Stimulated activated CD8-positive, alpha-beta memory T cell treated with anti-CD3 and anti-CD28 coated beads, Interleukin-4, amount 100 ng/mL, for 24 hours (primary cell): Measurements from ENCODE around the gene RSPH1.

ENCODE experiments used
- DNase-seq: peaks from one replicate; pipeline ENCODE4 v3.0.0-alpha.2; 2020; ENCODE audit warnings: low read depth

The RSPH1 gene

DNA sequence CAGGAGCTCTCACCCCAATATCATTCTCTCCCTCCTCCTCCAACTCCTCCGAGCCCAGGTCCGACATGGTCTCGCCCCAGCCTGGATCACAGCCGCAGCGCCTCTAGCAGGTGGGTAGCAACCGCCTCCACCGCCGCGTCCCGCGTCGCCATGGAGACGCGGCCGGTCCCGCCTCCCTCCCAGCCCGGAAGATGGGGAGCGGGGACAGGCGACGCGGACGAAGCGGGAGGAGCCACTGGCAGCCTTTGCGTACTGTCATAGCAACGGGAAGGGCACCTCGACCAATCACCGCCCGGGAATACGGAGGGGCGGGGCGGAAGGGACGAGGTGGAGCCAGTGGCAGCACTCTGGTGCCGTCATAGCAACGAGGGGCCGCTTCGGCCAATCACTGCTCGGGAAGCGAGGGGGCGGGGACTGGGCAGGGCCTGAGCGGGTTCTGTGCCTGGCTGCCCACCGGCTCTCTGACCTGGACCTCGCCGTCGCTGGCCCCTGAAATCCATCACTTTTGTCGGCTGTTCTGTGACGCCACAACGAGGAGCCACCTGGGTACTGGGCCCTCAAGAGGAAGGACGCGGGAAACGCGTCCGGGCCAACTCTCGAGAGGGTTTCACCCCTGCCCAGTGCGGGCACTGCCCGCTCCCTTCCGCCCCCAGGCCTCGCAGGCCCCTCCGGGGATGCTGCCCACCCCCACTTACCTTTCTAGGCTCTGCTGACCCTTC lies at the start of gene RSPH1:
Gene RSPH1, minus strand, starts transcription at position 105 of the 719 bp plus-strand sequence. Its CDS starts 38 bp downstream, at position 67.
- DNase-seq: peak; percentile 99

DNA sequence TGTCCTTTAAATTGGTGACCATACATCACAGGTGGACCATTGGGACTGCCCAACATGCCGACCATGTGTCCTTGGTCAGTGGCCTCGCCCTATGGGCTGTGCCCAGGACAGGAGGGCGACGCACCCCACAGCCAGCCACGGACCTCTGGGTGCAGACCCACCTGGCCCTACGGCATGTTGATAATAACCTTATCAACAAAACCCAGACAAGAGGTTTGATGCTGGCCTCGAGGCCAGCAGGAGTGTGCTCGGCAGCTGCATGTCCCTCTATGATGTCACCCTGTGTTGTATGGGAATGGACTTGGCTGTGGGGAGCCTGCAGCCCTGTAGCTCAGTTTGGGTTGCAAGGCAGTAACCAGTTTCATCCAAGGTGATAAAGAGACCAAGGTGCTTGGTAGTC lies 49.7 kb upstream of the RSPH1 start:
- DNase-seq: no peak

DNA sequence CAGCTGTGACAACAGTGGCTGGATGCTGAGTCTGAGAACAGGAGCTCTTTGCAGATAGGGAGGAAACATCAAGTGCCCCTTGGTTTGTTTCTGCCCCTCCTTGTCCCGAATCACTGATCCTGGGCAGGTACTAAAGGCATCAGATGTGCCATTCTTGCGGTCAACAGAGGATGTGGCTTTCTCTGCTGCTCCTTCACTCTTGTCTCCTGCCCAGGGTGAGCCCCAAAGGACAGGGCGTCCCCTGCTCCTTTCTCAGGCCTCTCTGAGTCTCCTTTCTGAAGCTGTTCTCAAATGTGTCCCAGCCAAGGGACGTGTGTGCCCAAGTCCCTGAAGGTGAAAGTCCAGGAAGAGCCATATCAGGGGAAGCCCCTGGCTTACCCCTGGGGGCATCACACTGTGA lies 49.3 kb upstream of the RSPH1 start:
- DNase-seq: no peak

DNA sequence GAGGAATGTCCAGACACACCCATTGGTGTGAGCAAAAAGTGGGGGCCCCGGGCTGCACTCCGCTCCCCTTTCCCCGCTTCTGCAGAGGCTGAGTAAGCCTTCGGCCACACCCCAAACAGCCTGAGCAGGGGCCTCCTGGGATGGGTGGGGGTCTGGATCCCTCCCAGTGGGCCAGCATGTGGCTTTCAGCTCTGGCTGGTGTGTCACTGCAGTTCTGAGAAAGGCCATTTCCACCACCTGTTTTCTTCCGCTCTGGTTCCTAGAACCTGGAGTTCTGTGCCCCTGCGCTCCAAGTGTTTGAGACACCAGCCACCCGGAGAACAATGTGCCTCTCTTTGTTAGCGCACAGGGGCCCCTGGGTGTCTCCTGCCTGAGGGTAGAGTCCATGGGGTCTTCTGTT lies 48.5 kb upstream of the RSPH1 start:
- no peak for DNase-seq

DNA sequence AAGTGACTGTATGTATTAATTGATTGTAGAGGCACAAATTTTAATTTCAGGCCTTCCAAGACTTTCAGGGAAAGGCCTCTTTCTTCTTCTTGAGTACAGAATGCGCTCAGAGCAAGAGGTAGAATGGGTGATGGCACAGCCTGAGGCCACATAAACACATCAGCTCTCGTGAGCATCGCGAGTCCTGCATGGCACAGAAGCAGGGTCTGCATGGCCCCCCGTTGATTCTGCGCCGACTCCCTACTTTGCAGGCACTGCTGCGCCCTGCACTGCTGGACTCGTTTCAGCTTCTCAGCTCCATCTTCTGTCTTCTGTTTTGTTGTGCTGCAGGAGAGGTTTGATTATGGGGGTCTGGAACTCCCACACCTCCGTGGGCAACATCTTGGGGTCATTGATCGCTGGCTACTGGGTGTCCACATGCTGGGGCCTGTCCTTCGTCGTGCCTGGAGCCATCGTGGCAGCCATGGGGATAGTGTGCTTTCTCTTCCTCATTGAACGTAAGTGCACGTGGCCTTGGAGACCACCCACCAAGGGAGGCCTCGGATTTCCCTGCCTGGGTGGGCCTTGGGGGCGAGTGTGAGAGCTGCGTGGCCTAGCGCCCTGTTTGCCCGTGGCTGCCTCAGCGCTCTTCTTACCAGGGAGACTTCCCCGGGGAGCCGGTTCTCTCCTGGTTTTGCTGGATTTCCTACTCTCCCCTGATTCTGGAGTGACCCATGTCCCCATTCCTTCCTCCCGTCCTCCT lies 47.3 kb upstream of the RSPH1 start:
- DNase-seq: no peak

DNA sequence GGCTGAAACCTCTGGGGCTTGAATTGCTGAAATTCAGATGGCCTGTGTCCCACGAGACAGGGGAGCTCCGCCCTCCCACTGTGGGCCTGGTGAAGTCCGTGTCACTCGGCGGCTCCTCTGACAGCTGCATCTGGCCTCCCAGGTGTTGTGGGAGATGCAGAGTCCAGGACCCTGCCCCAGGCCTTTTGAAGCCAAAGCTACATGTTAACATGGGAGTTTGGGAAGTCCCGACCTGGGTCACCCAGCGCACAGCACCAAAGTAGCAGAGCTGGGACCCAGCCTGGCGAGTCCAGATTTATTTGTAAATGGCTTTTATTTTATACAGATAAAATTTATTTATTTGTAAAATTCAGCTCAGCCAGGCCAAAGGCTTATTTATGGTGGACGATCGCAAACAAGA lies 46.6 kb upstream of the RSPH1 start:
- no peak for DNase-seq

DNA sequence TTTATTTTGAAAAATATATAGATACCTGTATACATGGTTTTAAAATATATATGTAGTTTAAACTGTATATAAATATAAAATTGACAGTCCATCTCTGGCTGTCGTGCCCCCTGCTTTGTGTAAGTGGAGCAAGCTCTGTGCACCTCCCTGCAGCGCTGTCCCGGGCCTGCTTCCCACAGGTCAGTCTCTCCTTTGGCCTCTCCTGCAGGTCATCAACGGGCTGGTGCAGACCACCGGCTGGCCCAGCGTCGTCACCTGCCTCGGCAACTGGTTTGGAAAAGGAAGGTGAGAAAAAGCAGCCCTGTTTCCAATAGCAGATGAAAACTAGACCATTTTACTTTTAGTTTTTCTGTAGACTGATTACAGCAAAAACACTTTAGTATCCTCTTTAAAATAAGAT lies 46.2 kb upstream of the RSPH1 start:
- no peak for DNase-seq

DNA sequence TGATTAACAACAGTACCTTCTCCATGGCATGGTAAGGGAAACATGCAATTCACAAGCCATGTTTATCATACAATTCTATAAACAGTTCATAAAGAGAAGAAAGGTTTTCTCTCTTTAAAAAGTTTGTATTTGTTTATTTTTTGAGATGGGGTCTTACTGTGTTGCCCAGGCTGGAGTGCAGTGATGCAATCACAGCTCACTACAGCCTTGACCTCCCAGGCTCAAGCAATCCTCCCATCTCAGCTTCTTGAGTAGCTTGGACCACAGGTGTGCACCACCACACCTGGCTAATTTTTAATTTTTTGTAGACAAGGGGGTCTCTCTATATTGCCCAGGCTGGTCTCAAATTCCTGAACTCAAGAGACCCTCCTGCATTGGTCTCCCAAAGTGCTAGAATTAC lies 45.6 kb upstream of the RSPH1 start:
- no peak for DNase-seq

DNA sequence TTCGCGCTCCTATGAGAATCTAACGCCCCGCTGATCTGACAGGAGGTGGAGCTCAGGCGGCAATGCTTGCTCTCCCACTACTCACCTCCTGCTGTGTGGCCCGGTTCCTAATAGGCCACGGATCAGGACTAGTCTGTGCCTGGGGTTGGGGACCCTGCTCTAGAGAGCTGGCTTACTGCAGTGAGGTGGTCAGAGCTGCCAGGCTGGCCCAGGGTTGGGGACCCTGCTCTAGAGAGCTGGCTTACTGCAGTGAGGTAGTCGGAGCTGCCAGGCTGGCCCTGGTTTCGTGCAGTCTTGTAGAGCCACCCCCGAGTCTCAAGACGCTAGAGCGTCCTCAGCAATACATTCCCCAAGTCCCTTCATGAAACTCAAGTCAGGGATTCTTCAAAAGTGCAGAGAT lies 45.1 kb upstream of the RSPH1 start:
- no peak for DNase-seq

DNA sequence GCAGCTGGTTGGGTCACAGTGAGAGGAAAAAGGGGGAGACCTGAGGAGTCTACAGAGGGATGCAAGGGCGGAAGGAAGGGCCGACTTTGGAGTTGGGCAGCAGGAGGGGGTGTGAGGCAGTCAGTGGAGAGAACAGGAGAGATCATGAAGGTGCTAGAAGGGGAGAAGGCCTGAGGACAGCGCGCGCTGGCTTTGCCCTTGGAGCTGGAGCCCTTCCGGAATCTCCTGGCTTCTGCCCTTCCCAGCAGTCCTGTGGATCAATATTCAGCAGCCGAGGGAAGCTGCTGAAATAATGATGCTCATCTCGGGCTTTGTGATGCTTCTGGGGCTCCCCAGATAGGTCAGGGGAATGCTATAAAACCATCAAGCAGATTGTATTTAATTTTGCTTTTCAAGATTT lies 44.4 kb upstream of the RSPH1 start:
- DNase-seq: no peak

DNA sequence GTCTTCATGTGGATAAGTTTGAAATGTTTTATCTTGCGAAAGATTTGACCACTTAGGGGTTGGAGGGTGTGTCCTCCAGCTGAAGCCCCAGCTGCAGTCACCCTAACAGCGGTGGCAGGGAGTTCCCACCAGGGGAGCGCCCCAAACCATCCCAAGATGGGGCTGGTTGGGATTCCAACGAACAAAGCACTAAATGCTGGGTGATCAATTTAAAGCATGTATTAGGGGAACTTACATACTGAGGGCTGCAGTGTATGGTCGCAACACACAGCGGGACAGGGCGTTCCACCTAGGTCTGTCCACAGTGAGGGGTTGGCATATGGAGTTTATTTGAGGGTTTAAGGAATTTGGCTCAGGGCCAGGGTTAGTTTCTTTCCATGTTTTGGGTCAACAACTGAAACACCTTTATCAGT lies 43.9 kb upstream of the RSPH1 start:
- no peak for DNase-seq

DNA sequence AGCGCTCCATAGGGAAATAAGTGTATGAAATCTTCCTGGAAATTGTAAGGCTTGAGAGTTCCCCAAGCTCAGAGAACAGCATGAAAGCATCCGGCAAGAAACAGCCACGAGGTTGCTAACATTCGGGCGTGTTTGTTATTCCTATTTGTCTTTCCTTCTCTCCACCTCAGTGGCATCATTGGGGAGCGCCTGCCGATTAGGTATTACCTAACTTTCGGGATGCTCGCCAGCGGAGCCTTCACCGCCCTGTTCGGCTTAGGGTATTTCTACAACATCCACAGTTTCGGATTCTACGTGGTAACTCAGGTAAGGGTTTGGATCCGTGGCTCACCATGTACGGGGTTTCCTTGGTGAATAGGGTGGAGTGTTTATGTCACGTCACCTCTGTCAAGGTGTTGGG lies 43.3 kb upstream of the RSPH1 start:
- DNase-seq: no peak

DNA sequence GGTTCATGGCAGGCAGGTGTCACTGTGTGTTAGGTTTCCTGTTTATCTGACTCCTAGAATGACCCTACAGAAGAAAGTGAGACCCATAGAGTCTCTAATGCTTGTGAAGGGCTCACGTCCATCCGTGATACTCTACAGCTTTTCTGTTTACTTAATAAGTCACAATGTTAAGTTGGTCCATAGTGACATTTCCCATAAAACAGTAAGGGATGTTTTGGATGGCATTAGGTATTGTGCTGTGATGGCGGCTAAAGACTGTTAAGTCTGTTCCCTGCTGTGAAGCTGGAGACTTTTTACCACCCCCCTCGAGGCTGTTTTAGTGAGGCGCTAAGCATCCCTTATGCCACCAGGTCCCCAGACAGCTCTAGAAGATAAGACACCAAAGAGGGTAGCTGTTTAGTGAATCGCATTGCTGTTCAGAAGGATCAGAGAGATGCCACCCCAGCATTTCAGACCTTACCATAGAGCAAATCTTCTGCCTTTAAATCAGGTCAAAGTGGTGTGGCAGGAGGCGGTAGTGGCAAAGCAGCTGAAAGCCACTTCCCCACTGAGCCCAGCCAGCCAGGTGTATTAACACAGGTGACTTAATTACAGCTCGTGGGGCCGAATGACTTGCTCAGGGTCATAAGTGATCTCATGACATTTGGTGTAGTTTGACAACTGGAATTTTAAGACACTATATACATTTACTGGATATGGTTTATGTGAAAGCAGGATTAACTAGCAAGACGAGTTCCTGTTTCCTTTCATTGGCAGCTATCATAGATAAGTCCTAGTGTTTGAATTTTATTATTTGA lies 42.7 kb upstream of the RSPH1 start:
- no peak for DNase-seq

DNA sequence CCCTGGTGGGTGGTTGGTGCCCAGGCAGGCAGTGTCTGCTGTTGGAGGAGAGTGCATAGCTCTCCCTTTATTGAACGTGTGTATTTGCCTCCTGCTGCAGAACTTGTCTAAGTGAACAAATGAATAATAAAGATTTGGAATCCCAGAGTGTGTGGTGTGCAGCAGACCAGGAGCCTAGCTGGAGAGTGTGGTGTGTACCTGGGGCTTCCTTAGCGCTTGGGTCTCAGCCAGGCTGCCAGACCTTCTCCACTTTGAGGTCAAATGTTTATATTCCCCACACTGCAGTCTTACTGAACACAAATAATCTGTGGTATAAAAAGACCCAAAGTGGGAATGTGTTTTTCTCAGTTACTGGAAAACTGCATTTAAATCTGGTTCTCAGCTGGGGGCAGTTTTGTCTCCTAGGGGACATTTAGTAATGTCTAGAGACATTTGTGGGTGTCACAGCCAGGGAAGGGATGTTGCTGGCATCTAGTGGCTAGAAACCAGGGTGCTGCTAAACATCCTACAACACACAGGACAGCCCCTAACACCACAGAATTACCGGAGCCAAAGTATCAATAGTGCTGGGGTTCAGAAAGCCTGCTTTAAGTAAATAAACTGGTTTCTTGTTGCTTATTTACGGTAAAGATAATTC lies 41.2 kb upstream of the RSPH1 start:
- no peak for DNase-seq

DNA sequence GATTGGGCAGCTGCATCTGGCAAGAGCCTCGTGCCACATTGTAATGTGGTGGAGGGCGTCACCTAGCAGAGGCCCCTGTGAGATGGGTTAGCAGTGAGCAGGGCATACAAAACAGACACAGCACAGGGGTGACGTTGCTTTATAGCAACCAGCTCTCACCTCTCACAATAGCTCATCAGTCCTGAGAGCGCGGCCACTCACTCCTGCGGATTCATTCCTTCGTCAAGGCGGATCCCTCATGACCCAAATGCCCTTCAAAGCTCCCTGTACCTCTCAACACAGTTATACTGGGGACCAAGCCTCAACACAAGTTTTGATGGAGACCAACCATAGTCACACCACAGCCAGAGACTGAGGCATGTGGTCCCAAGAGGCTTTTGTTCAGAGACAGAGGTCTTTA lies 40.6 kb upstream of the RSPH1 start:
- DNase-seq: no peak

DNA sequence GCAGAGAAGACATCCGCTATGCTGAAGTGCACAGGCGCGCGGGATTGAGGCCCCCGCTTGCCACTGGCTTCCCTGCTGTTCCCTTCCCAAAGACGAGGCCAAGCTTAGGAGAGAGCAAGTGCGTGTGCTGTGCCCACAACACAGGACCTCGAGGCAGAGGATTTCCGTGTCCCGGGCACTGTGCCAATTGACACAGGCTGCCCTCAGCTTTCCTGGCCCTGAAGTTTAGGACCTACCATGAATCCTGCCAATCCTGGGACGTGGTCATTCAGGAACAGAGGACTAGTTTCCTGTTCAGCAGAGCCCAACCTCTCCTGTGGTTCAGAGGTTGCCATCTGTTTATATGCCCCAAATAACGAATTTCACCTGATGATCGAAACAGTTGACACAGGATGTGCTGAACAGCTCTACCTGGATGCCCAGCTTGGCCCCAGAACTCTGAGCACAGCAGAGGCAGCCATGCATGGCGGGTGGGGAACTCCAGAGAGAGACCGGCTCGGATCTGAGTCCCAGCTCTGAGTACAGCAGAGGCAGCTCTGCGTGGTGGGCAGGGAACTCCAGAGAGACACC lies 39.7 kb upstream of the RSPH1 start:
- no peak for DNase-seq

DNA sequence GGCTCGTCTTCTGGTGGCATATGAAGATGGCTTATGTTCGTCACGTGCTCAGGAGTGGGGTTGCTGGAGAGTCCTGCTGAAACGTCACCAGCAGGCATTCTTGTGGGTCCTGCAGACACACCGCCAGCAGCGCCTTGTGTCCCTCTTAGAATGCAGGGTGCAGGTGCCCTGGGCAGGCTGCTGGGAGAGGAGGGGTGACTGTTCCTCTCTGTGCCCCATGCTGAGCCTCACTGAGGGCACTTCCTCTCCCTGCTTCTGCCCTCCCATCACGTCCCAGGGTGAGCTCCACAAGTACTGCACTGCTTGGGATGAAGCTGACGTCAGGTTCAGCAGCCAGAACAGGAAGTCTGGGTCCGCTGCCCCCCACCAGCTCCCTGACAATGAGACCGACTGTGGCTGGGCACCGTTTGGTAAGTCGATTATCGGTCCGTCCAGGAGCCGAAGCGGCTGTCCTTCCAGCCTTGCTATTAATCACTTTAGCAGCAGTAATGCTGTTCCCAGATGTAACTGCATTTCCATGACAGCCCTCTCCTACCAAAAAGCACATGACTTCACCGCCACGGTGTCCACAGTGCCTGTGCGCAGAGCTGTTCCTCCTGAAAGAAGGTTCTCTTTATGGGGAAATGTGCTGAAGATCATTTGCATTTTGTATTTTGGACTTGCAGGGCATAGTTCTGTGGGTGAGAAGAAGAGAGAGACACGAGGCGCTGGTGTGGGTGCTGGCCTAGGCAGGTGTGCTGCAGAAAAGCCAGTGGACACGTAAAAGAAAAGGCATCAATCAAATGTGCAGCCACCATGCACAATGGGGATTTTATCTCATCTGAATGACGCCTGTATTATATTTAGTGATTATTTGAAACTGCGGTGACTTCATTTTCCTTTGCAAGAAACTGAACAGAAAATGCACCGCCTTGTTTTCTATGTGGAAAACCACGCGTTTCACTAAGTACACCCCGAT lies 38.7 kb upstream of the RSPH1 start:
- no peak for DNase-seq

DNA sequence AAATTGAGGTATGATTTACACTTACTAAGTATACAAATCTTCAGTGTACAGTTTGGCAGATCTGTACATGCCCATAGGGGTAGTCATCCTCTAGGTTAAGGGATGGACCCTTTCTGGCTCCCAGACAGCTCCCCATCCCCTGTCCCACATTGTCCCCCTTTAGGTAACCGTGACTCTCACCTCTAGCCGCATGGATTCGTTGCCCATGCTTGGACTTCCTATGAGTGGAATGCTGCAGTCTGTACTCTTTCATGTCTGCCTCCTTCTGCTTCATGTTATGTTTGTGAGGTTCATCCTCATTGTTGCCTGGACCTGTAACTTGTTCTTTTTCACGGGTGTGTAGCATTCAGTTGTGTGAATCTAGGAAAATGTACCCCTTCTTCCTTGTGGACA lies 37.9 kb upstream of the RSPH1 start:
- DNase-seq: no peak

DNA sequence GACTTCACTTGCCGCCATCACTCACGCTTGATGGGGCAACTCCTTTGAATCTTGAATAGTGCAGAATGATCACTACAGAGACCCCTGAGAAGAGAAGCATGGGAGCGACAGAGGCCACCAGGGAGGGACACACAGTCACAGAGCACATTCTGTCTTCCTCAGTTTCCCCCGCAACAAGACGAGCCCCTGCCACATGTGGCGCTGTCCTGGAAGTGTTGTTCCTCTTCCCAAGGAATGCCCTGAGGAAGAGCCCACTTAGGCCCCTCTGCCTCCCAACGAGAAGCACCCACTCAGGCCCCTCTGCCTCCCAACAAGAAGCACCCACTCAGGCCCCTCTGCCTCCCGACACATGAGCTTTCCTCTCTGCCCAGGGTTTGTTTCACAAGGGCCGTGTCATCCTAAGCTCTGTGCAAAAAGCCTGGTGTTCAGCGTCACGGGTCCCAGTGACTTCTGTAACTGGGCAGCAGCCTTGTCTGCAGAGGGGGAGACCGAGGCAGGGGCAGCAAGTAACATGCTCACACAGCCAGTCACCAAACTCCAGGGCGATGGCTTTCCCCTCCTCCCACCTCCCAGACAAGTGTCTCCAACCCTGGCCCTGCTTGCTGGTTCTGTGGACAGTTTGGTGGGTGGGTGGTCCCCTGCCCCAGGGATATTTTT lies 37.4 kb upstream of the RSPH1 start:
- DNase-seq: no peak

DNA sequence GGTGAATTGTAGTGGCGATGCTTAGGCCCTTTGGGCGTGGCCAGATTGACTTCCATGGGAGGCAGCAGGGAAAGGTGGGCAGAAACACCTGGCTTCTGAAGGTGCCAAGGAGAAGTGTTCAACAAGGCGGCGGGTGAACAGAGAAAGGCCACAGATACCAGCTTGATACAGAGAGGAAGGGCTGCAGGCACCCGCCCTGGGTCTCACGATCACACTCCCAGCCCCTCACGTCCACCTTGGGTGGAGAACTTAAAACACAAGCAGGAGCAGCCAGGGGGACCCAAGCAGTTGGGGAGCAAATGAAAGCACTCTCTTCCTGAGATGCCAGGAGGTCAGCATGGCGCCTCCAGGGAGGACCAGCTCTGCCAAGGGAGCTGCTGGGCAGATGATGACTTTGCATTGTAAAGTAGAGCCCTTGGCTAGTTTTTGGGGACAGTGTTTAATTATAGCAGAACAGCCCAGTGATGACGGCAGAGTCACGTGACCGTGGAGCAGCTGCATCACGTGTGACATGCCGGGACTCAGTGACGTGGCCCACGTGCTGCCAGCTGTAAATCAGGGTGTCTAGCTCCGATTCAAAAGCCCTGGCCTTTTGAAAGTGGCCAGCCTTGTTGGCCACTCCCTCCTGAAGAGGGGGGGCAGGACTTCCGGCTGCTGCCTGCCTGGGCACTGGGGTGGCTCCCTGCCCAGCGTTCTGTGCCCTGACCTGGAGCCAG lies 36.6 kb upstream of the RSPH1 start:
- DNase-seq: no peak
